Omental fat pad (tissue), 4 donors: ENCODE results near the gene ZC3H11A. TPM values are rescaled to one million over a fixed set of nuclear protein-coding genes. Genes with fewer than 3 reads are reported as not detected.

Experiments used
- ATAC-seq: fragments of 150-250 bp; one replicate; pipeline ENCODE4 v1.9.1; 2016; ENCODE audit warnings: mild to moderate bottlenecking, moderate library complexity; ENCODE audit not compliant: low FRiP score
- DNase-seq: peaks from one replicate; pipeline ENCODE4 v3.0.0-alpha.2; 2019; ENCODE audit warnings: low spot score
- total RNA-seq, 4 donors: library from RNA; depleted of rRNA; stranded (reverse); fragments of >200 nt; gene quantifications; one replicate each; pipeline ENCODE4 v1.1.0, GENCODE V29; 2016
- TF ChIP-seq, protein P1 (sequence below), 3 donors: fragments of 450-650 bp; IDR thresholded peaks; one replicate each; pipeline ENCODE4 v1.5.1; 2016 to 2017; ENCODE audit warnings: antibody characterized with exemption in 3 of 3, mild to moderate bottlenecking in 3 of 3, moderate library complexity in 2 of 3

The ZC3H11A gene
- total RNA-seq, 4 donors from 2014 or later = 97.6 to 140 (median 108) TPM

GRCh38 chr1:203799157-203799556 lies 3.7 kb downstream of the ZC3H11A start:
- DNase-seq = no peak
- no peak for ATAC-seq
- TF ChIP-seq, protein P1, sequence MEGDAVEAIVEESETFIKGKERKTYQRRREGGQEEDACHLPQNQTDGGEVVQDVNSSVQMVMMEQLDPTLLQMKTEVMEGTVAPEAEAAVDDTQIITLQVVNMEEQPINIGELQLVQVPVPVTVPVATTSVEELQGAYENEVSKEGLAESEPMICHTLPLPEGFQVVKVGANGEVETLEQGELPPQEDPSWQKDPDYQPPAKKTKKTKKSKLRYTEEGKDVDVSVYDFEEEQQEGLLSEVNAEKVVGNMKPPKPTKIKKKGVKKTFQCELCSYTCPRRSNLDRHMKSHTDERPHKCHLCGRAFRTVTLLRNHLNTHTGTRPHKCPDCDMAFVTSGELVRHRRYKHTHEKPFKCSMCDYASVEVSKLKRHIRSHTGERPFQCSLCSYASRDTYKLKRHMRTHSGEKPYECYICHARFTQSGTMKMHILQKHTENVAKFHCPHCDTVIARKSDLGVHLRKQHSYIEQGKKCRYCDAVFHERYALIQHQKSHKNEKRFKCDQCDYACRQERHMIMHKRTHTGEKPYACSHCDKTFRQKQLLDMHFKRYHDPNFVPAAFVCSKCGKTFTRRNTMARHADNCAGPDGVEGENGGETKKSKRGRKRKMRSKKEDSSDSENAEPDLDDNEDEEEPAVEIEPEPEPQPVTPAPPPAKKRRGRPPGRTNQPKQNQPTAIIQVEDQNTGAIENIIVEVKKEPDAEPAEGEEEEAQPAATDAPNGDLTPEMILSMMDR (IDR thresholded peaks at IDR 0.05) = no peak

DNA sequence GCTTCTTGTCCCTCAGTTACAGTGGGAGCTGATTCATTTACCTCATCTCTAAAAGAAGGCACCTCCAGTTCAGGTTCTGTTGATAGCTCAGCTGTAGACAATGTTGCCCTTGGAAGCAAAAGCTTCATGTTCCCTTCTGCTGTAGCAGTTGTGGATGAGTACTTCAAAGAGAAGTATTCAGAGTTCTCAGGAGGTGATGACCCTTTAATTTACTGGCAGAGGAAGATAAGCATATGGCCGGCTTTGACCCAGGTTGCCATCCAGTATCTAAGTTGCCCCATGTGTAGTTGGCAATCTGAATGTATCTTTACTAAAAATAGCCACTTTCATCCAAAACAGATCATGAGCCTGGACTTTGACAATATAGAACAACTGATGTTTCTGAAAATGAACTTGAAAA lies 4.5 kb downstream of the ZC3H11A start:
- no peak for DNase-seq
- TF ChIP-seq, protein P1 (IDR thresholded peaks at IDR 0.05) = no peak
- ATAC-seq = no peak

GRCh38 chr1:203805689-203806088 lies 10.3 kb downstream of the ZC3H11A start:
- DNase-seq (no peak), ATAC-seq (no peak)
- TF ChIP-seq, protein P1 (IDR thresholded peaks at IDR 0.05) = no peak

GRCh38 chr1:203807196-203807595 lies 11.8 kb downstream of the ZC3H11A start:
- no peak for ATAC-seq

GRCh38 chr1:203813581-203814341 lies 18.3 kb downstream of the ZC3H11A start:
- TF ChIP-seq, protein P1 (IDR thresholded peaks at IDR 0.05) = no peak
- DNase-seq (no peak), ATAC-seq (no peak)

More at GRCh38 chr1:203807196-203807595, 11.8 kb downstream of the ZC3H11A start:
- no peak for DNase-seq
- TF ChIP-seq, protein P1 (IDR thresholded peaks at IDR 0.05) = no peak

- TF ChIP-seq, protein P1 (IDR thresholded peaks at IDR 0.05) = no peak
- no peak for ATAC-seq
- no peak for DNase-seq
Measured at GRCh38 chr1:203818399-203818798, 23.0 kb downstream of the ZC3H11A start.

DNA sequence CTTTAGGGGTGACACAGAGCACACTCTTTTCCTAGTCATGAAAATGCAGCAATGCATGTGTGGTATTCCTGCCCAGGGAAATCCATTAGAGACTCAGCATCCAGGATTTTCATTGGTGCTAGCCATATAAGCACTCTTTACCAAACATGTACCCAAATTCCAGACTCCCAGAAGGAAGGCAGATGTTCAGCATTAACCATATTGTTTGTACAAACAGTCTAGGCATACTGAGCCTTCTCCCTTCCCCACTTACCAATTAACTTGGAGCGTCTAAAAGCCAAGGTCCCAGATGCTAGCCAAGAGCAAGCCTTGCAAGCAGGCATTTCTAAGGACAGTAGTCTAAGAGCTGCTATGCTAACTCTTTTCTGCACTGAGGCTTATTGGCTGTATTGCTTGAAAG lies 27.9 kb downstream of the ZC3H11A start:
- no peak for DNase-seq
- TF ChIP-seq, protein P1 (IDR thresholded peaks at IDR 0.05) = no peak
- ATAC-seq = no peak
